DND-41 (cell line): ENCODE results near the gene LUZP2.

Experiments used
- ATAC-seq: fragments of 200-7000 bp; cut with Tn5 transposase; 3 replicates; pipeline ENCODE4 v1.9.1; 2021; ENCODE audit warnings: low read depth; ENCODE audit not compliant: insufficient read depth
- DNase-seq: peaks from one replicate; pipeline ENCODE4 v3.0.0-alpha.2; 2020
- H2AFZ ChIP-seq: 2 replicates; pipeline ENCODE4 v1.6.0; 2012; ENCODE audit warnings: low read depth, low read length
- H3K27ac ChIP-seq: 2 replicates; pipeline ENCODE4 v1.5.1; 2012; ENCODE audit warnings: low read length, inconsistent platforms
- H3K27me3 ChIP-seq: fragments of 200-600 bp; sonication (generic); 2 replicates; pipeline ENCODE4 v1.6.0; 2012; ENCODE audit warnings: low read length, mild to moderate bottlenecking, inconsistent platforms; ENCODE audit not compliant: insufficient read depth, poor library complexity
- H3K36me3 ChIP-seq: 2 replicates; pipeline ENCODE4 v1.5.1; 2012; ENCODE audit warnings: low read length, inconsistent platforms; ENCODE audit not compliant: insufficient read depth
- H3K4me1 ChIP-seq: 2 replicates; pipeline ENCODE4 v1.5.1; 2012; ENCODE audit warnings: mild to moderate bottlenecking, low read length; ENCODE audit not compliant: insufficient read depth
- H3K4me2 ChIP-seq: 2 replicates; pipeline ENCODE4 v1.6.0; 2012; ENCODE audit warnings: mild to moderate bottlenecking, moderate library complexity, low read length, inconsistent platforms; ENCODE audit not compliant: insufficient read depth
- H3K4me3 ChIP-seq, 2 experiments: fragments of 200-600 bp in 1 of 2; shearing (Covaris generic) in 1 of 2; 2 replicates each; pipeline ENCODE4 v1.5.1; 2012 to 2016; ENCODE audit warnings: inconsistent platforms in 2 of 2, low read length in 2 of 2, mild to moderate bottlenecking in 2 of 2, low read depth in 1 of 2, moderate library complexity in 1 of 2
- H3K79me2 ChIP-seq: 2 replicates; pipeline ENCODE4 v1.6.0; 2012; ENCODE audit warnings: low read length, inconsistent platforms; ENCODE audit not compliant: insufficient read depth
- H3K9ac ChIP-seq: 2 replicates; pipeline ENCODE4 v1.6.0; 2012; ENCODE audit warnings: low read depth, mild to moderate bottlenecking, inconsistent platforms, low read length, moderate library complexity
- H3K9me3 ChIP-seq: 2 replicates; pipeline ENCODE4 v1.5.1; 2012; ENCODE audit warnings: low read length, moderate library complexity, mild to moderate bottlenecking, inconsistent platforms; ENCODE audit not compliant: insufficient read depth, severe bottlenecking
- H4K20me1 ChIP-seq: 2 replicates; pipeline ENCODE4 v1.6.0; 2012; ENCODE audit warnings: low read length; ENCODE audit not compliant: insufficient read depth
- CTCF ChIP-seq: IDR thresholded peaks from 2 replicates; pipeline ENCODE4 v1.5.1; 2012; ENCODE audit warnings: borderline replicate concordance, low read length, moderate library complexity, mild to moderate bottlenecking; ENCODE audit not compliant: poor library complexity, severe bottlenecking; ENCODE audit errors: extremely low read depth
- EZH2 ChIP-seq: IDR thresholded peaks from 3 replicates; pipeline ENCODE4 v1.6.1; 2012; ENCODE audit warnings: borderline replicate concordance, low read depth, mild to moderate bottlenecking, moderate library complexity, low read length, inconsistent platforms; ENCODE audit not compliant: severe bottlenecking

The LUZP2 gene

DNA sequence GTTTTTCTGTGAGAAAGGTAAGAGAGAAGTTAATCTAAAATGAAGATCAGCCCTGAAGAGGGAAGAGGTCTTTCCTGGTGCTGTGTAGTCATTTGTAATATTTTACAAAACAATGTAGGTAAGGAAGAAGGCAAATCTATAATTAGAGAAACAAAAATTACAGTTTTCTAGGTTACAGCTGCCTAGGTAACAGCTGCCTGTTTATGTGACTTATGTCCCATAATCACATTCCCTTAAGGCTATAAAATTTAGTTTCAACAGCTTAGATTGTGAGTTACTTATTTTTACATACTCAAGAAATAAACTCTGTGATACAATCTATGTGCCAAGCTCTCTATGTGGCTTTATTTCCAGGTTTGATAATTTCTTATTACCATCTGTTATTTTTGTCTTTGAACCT, 19.8 kb downstream of the LUZP2 start:
- Histone ChIP-seq H3K27ac (no peak overlapping the region), H3K4me1 (no peaks in the 10 kb centered on the region), H3K4me3 (no peak overlapping the region), H3K9ac (no peak overlapping the region), H3K36me3 (no peaks in the 10 kb centered on the region), H3K27me3 (no peaks in the 10 kb centered on the region), H3K9me3 (no peaks in the 10 kb centered on the region), H4K20me1 (no peaks in the 10 kb centered on the region), H3K79me2 (no peaks in the 10 kb centered on the region), H3K4me2 (no peak overlapping the region), H2AFZ (no peak overlapping the region)
- TF ChIP-seq EZH2: no peak
- TF ChIP-seq CTCF: no peak
- ATAC-seq (no peak), DNase-seq (no peak)

DNA sequence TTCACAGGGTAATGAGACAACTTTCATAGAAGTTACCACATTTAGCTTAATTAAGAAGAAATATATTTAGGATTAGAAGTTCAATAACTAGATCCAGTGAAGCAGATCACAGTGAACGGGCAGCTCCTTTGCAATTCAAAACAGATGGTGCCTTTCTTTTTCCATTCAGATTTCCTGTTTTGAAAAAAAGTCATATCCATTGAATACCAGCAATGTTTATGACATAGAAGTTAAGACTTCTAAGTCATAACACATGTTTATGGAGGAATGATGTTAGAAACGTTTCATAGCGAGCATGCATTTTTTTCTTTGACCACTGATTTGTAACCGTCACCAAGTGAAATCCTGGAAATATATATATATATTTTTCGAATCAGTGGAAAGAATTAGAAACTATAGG, 24.7 kb downstream of the LUZP2 start:
- H3K4me1 ChIP-seq: peaks cover 12% of the 10 kb centered on the region
- H3K4me3 ChIP-seq: no peak overlapping the region
- ATAC-seq (no peak), DNase-seq (no peak)
- H3K27ac ChIP-seq: no peak overlapping the region
- H3K36me3 ChIP-seq: no peaks in the 10 kb centered on the region
- no peak overlapping the region for H3K9ac ChIP-seq
- no peaks in the 10 kb centered on the region for H3K27me3 ChIP-seq
- no peaks in the 10 kb centered on the region for H4K20me1 ChIP-seq
- H2AFZ ChIP-seq: no peak overlapping the region
- no peaks in the 10 kb centered on the region for H3K79me2 ChIP-seq
- no peaks in the 10 kb centered on the region for H3K9me3 ChIP-seq
- TF ChIP-seq EZH2: no peak
- TF ChIP-seq CTCF: no peak
- no peak overlapping the region for H3K4me2 ChIP-seq

- Histone ChIP-seq H3K9me3 (no peaks in the 10 kb centered on the region), H3K27ac (no peak overlapping the region), H3K79me2 (no peaks in the 10 kb centered on the region), H3K27me3 (no peaks in the 10 kb centered on the region), H3K4me3 (no peak overlapping the region), H3K4me1 (peaks cover 12% of the 10 kb centered on the region), H3K9ac (no peak overlapping the region), H2AFZ (no peak overlapping the region), H3K4me2 (no peak overlapping the region), H4K20me1 (no peaks in the 10 kb centered on the region), H3K36me3 (no peaks in the 10 kb centered on the region)
- no peak for ATAC-seq
- TF ChIP-seq CTCF (no peak), EZH2 (no peak)
- DNase-seq: no peak
These were observed 27.3 kb downstream of the LUZP2 start for GRCh38 chr11:24524156-24524555.

GRCh38 chr11:24531528-24531927, 34.7 kb downstream of the LUZP2 start:
- no peak for TF ChIP-seq EZH2
- no peak for TF ChIP-seq CTCF
- no peak overlapping the region for H3K9ac ChIP-seq
- H3K79me2 ChIP-seq: no peaks in the 10 kb centered on the region
- no peaks in the 10 kb centered on the region for H3K4me1 ChIP-seq
- H3K36me3 ChIP-seq: no peaks in the 10 kb centered on the region
- H3K27ac ChIP-seq: no peak overlapping the region
- no peak for ATAC-seq
- H3K27me3 ChIP-seq: no peaks in the 10 kb centered on the region
- H2AFZ ChIP-seq: no peak overlapping the region
- no peak overlapping the region for H3K4me2 ChIP-seq
- DNase-seq: no peak
- no peaks in the 10 kb centered on the region for H4K20me1 ChIP-seq
- H3K9me3 ChIP-seq: no peaks in the 10 kb centered on the region
- no peak overlapping the region for H3K4me3 ChIP-seq
